ENCODE measurements around the gene UAP1L1. TPM values are rescaled to one million over a fixed set of nuclear protein-coding genes. Genes with fewer than 3 reads are reported as not detected.

The UAP1L1 gene
- total and polyA plus RNA-seq, 9 of the 15 experiments (the other 6 are each of a cell fraction or from before 2014, with no cell fraction given): 0.20 to 8.6 (median 3.7) TPM

DNA sequence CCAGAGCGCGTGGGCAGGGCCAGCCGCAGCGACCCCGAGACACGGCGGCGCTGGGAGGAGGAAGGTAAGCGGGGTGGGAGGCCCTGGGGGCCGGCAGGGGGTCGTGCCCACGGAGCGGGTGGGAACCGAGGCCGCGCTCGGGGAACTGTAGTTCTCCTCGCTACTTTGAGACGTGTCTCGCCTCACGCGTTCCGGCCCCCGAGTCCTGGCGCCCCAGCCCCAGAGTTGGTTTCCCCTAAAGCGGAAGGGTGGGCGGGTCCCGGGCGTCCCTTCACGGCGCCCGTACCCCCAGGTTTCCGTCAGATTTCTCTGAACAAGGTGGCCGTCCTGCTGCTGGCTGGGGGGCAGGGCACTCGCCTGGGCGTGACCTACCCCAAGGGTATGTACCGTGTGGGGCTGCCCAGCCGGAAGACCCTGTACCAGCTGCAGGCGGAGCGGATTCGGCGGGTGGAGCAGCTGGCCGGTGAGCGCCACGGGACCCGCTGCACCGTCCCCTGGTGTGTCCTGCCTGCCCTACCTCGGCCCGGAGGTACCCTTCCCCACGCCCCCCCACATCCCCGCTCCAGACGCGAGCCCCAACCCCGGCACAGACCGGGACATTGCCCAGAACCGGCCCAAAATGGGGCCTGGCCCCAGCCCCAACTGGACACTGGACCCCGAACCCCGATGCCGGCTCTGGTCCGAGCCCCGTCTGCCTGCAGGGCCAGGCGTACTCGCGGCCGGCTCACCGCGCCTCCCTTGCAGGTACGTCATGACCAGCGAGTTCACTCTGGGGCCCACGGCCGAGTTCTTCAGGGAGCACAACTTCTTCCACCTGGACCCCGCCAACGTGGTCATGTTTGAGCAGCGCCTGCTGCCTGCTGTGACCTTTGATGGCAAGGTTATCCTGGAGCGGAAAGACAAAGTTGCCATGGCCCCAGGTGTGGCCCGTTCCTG, 709 bp downstream of the UAP1L1 start:
- Histone ChIP-seq H4K20me1 (replicated peaks; ENCODE audit: control insufficient read depth, insufficient read depth, low read length) (no peaks in the 10 kb centered on the region), H3K9ac (ENCODE audit: insufficient read depth in 1 of 2, low read depth in 2 of 2, low read length in 2 of 2) (peak overlapping the region; percentile 38 to 89; a peak in 3 of 4 replicates), H3K9me1 (ENCODE audit: control insufficient read depth, insufficient read depth, low read length) (no peaks in the 10 kb centered on the region), H3K9me3 (replicated peaks; ENCODE audit: control insufficient read depth, insufficient read depth, low read depth, low read length) (no peaks in the 10 kb centered on the region), H3K27ac (ENCODE audit: extremely low read depth, low read depth, low read length) (peak overlapping the region; percentile 19; the same call in 1 of the 3 replicates), H3K4me3 (peak overlapping the region; percentile 42), H3K27me3 (ENCODE audit: control insufficient read depth in 2 of 2, insufficient read depth in 2 of 2, low read length in 2 of 2) (no peaks in the 10 kb centered on the region), H3K36me3 (ENCODE audit: control insufficient read depth, insufficient read depth, low read length) (peaks cover 10% of the 10 kb centered on the region; the same call in 1 of the 3 replicates), H3K4me1 (replicated peaks in 1 of 2; ENCODE audit: control insufficient read depth in 2 of 2, insufficient read depth in 2 of 2, low read length in 2 of 2) (peaks cover 19 to 75% of the 10 kb centered on the region in 2 experiments), H2AFZ (ENCODE audit: low read depth, low read length) (no peak overlapping the region), H3K4me2 (ENCODE audit: insufficient read depth, low read length) (peak overlapping the region; percentile 52; the same call in 1 of the 2 replicates), H3K79me2 (ENCODE audit: control insufficient read depth, insufficient read depth, low read length) (no peaks in the 10 kb centered on the region; the same call in 2 of the 3 replicates)
- no peak for DNase-seq (ENCODE audit: extremely low read depth in 1 of 4, low spot score in 3 of 4)
- BruUV-seq (replicated peaks): no TSS peak
- intact Hi-C loops (cut with micrococcal nuclease): no loop called here
- no peak for ATAC-seq
- CTCF ChIA-PET (ENCODE audit: low intra/inter-chr PET ratio): no interaction called here
- in situ Hi-C loops (cut with MboI): no loop called here
- WGBS (ENCODE audit: insufficient coverage, low coverage, missing lambda C conversion rate): 77% methylated on average over 32 of the region's 76 CpGs
- no peak for FAIRE-seq
- POLR2A ChIA-PET: no interaction called here
- TF ChIP-seq ATF4 (CRISPR knock-in tag; IDR thresholded peaks at IDR 0.05) (no peak), FOXJ3 (CRISPR knock-in tag; IDR thresholded peaks at IDR 0.05) (no peak), CTCF (IDR thresholded peaks at IDR 0.05 in 2 of 3, conservative IDR thresholded peaks at IDR 0.05 in 1 of 3; ENCODE audit: insufficient read depth in 2 of 3, low read depth in 1 of 3, low read length in 3 of 3) (no peak), ZKSCAN8 (CRISPR knock-in tag; IDR thresholded peaks at IDR 0.05) (no peak), PCBP1 (IDR thresholded peaks at IDR 0.05; ENCODE audit: low read depth, low read length, poor library complexity, severe bottlenecking) (peak; percentile 59), HMG20B (CRISPR knock-in tag; IDR thresholded peaks at IDR 0.05) (no peak), FOXJ2 (tag; IDR thresholded peaks at IDR 0.05) (no peak), PHF8 (IDR thresholded peaks at IDR 0.05; ENCODE audit: borderline replicate concordance, low read length) (peak; percentile 1; the same call in 1 of the 2 replicates), SRSF9 (IDR thresholded peaks at IDR 0.05; ENCODE audit: borderline replicate concordance, low read depth, low read length) (no peak), BCOR (IDR thresholded peaks at IDR 0.05) (no peak), KDM1A (IDR thresholded peaks at IDR 0.05) (no peak), ZNF766 (CRISPR knock-in tag; conservative IDR thresholded peaks at IDR 0.05) (no peak), NR0B1 (IDR thresholded peaks at IDR 0.05; ENCODE audit: partially characterized antibody) (no peak), HDAC1 (IDR thresholded peaks at IDR 0.05) (no peak)
- TF ChIP-seq, protein P1, sequence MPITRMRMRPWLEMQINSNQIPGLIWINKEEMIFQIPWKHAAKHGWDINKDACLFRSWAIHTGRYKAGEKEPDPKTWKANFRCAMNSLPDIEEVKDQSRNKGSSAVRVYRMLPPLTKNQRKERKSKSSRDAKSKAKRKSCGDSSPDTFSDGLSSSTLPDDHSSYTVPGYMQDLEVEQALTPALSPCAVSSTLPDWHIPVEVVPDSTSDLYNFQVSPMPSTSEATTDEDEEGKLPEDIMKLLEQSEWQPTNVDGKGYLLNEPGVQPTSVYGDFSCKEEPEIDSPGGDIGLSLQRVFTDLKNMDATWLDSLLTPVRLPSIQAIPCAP (CRISPR knock-in tag; IDR thresholded peaks at IDR 0.05; ENCODE audit: borderline replicate concordance): no peak
- TF ChIP-seq, protein P2, sequence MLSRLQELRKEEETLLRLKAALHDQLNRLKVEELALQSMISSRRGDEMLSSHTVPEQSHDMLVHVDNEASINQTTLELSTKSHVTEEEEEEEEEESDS (CRISPR knock-in tag; IDR thresholded peaks at IDR 0.05): no peak

Data from K562 (cell line).